Measurements from ENCODE around the gene SYVN1.

DNA sequence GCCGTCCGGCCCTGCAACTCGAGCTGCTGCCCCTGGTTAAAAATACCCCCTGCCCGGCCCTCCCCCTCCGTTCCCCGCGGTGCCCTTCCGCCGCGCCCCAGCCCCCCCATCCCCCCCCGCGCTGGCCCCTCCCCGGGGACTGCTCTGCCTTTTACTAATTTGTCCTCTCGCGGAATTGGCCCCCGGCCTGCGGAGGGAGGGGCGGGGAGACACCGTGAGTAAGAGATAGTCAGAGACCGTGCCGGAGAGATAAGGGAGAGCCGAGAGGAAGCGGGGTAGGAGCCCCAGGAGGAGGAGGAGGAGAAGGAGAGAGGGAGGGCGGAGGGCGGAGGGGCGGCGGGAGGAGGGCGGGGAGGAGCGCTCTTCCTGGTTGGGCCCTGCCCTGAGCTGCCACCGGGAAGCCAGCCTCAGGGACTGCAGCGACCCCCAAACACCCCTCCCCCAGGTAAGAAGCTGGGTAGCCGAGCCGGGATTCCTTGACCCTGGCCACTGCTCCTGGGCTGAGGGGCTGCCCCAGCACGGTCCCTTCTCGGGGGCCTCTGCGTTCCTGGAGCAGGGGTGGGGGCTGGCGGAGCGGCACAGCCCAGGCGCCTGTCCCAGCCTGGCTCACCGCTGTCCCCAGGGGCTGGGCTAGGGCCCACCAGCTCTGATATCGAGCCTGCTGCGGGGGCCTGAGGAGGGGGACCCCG, 47.4 kb upstream of the SYVN1 start, which contains the start of gene CAPN1:
- TF ChIP-seq POLR2AphosphoS2 (IDR thresholded peaks at IDR 0.05; ENCODE audit: low read depth, low read length) (no peak), YY1 (IDR thresholded peaks at IDR 0.05; ENCODE audit: low read depth, low read length) (no peak), SREBF1 (IDR thresholded peaks at IDR 0.05; ENCODE audit: low read length) (no peak), ZZZ3 (IDR thresholded peaks at IDR 0.05; ENCODE audit: control insufficient read depth, insufficient read length, low read depth) (no peak), JUND (IDR thresholded peaks at IDR 0.05; ENCODE audit: low read depth, low read length) (no peak), NR2F1 (conservative IDR thresholded peaks at IDR 0.05) (no peak), BACH1 (IDR thresholded peaks at IDR 0.05; ENCODE audit: borderline replicate concordance) (no peak; the same call in 1 of the 2 replicates), ATF3 (IDR thresholded peaks at IDR 0.05; ENCODE audit: borderline replicate concordance, extremely low read depth, low read depth, low read length) (no peak), MTA3 (IDR thresholded peaks at IDR 0.05; ENCODE audit: borderline replicate concordance, low read length) (no peak)
- TF ChIP-seq, protein P1, sequence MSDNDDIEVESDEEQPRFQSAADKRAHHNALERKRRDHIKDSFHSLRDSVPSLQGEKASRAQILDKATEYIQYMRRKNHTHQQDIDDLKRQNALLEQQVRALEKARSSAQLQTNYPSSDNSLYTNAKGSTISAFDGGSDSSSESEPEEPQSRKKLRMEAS (IDR thresholded peaks at IDR 0.05; ENCODE audit: low read depth, low read length), result no peak
- TF ChIP-seq, protein P2, sequence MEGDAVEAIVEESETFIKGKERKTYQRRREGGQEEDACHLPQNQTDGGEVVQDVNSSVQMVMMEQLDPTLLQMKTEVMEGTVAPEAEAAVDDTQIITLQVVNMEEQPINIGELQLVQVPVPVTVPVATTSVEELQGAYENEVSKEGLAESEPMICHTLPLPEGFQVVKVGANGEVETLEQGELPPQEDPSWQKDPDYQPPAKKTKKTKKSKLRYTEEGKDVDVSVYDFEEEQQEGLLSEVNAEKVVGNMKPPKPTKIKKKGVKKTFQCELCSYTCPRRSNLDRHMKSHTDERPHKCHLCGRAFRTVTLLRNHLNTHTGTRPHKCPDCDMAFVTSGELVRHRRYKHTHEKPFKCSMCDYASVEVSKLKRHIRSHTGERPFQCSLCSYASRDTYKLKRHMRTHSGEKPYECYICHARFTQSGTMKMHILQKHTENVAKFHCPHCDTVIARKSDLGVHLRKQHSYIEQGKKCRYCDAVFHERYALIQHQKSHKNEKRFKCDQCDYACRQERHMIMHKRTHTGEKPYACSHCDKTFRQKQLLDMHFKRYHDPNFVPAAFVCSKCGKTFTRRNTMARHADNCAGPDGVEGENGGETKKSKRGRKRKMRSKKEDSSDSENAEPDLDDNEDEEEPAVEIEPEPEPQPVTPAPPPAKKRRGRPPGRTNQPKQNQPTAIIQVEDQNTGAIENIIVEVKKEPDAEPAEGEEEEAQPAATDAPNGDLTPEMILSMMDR (IDR thresholded peaks at IDR 0.05 in 2 of 3, conservative IDR thresholded peaks at IDR 0.05 in 1 of 3; ENCODE audit: control insufficient read depth in 2 of 3, extremely low read depth in 1 of 3, insufficient read depth in 1 of 3, low read depth in 3 of 3, low read length in 3 of 3), result no peak
- TF ChIP-seq, protein P3, sequence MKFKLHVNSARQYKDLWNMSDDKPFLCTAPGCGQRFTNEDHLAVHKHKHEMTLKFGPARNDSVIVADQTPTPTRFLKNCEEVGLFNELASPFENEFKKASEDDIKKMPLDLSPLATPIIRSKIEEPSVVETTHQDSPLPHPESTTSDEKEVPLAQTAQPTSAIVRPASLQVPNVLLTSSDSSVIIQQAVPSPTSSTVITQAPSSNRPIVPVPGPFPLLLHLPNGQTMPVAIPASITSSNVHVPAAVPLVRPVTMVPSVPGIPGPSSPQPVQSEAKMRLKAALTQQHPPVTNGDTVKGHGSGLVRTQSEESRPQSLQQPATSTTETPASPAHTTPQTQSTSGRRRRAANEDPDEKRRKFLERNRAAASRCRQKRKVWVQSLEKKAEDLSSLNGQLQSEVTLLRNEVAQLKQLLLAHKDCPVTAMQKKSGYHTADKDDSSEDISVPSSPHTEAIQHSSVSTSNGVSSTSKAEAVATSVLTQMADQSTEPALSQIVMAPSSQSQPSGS (IDR thresholded peaks at IDR 0.05; ENCODE audit: low read length), result no peak
